Measurements from ENCODE around the gene MROH7. TPM values are rescaled to one million over a fixed set of nuclear protein-coding genes. Genes with fewer than 3 reads are reported as not detected.

Gene MROH7
- total RNA-seq, 1 experiment from 2014 or later, result not detected

- CTCF ChIA-PET, result no interaction called here
- Mint-ChIP-seq H3K27ac (ENCODE audit: low read depth, unreplicated experiment) (no peak overlapping the region), H3K4me1 (ENCODE audit: insufficient read depth, unreplicated experiment) (peaks cover 7% of the 10 kb centered on the region), H3K36me3 (ENCODE audit: insufficient read depth, unreplicated experiment) (no peaks in the 10 kb centered on the region), H3K27me3 (ENCODE audit: insufficient read depth, unreplicated experiment) (no peaks in the 10 kb centered on the region), H3K9me3 (ENCODE audit: unreplicated experiment) (no peaks in the 10 kb centered on the region), H3K4me3 (ENCODE audit: unreplicated experiment) (no peak overlapping the region)
- BruUV-seq (replicated peaks), result no TSS peak
- POLR2A ChIA-PET, result no interaction called here
- intact Hi-C loops (cut with micrococcal nuclease), result no loop called here
- no peak for TF ChIP-seq CTCF (IDR thresholded peaks at IDR 0.05; ENCODE audit: unreplicated experiment)
- peak; percentile 37 for DNase-seq (ENCODE audit: unreplicated experiment)
Measured at GRCh38 chr1:54615531-54616279, 25.9 kb upstream of the MROH7 start.

- TF ChIP-seq CTCF (IDR thresholded peaks at IDR 0.05; ENCODE audit: unreplicated experiment), result no peak
- intact Hi-C loops (cut with micrococcal nuclease), result no loop called here
- no peak overlapping the region for H3K4me3 Mint-ChIP-seq (ENCODE audit: unreplicated experiment)
- no peaks in the 10 kb centered on the region for H3K9me3 Mint-ChIP-seq (ENCODE audit: unreplicated experiment)
- H3K27ac Mint-ChIP-seq (ENCODE audit: low read depth, unreplicated experiment), result no peak overlapping the region
- ChIA-PET POLR2A (no interaction called here), CTCF (interaction anchor here (0.6 kb wide), 1 partner anchor 197 kb away, joined by 4 read pairs; no protein-coding TSS in a partner anchor)
- no TSS peak for BruUV-seq (replicated peaks)
- no peak for DNase-seq (ENCODE audit: unreplicated experiment)
- H3K4me1 Mint-ChIP-seq (ENCODE audit: insufficient read depth, unreplicated experiment), result peaks cover 12% of the 10 kb centered on the region
- H3K27me3 Mint-ChIP-seq (ENCODE audit: insufficient read depth, unreplicated experiment), result no peaks in the 10 kb centered on the region
- peaks cover 11% of the 10 kb centered on the region for H3K36me3 Mint-ChIP-seq (ENCODE audit: insufficient read depth, unreplicated experiment)
Measured at GRCh38 chr1:54619749-54620148, 21.8 kb upstream of the MROH7 start.

GRCh38 chr1:54623216-54624007, 18.2 kb upstream of the MROH7 start, which contains the start of gene FAM151A:
Gene FAM151A (minus strand): TSS chr1:54623525. CDS start chr1:54623395, 130 bp downstream.
- Mint-ChIP-seq H3K9me3 (ENCODE audit: unreplicated experiment) (no peaks in the 10 kb centered on the region), H3K36me3 (ENCODE audit: insufficient read depth, unreplicated experiment) (peaks cover 11% of the 10 kb centered on the region), H3K27me3 (ENCODE audit: insufficient read depth, unreplicated experiment) (no peaks in the 10 kb centered on the region), H3K4me1 (ENCODE audit: insufficient read depth, unreplicated experiment) (peaks cover 5% of the 10 kb centered on the region), H3K4me3 (ENCODE audit: unreplicated experiment) (no peak within 1 kb of the TSS), H3K27ac (ENCODE audit: low read depth, unreplicated experiment) (no peak within 1 kb of the TSS)
- no peak for TF ChIP-seq CTCF (IDR thresholded peaks at IDR 0.05; ENCODE audit: unreplicated experiment)
- intact Hi-C loops (cut with micrococcal nuclease), result no loop called here
- DNase-seq (ENCODE audit: unreplicated experiment), result no peak
- CTCF ChIA-PET, result interaction anchor here (0.7 kb wide), 1 partner anchor 175 kb away, joined by 3 read pairs; no protein-coding TSS in a partner anchor
- no TSS peak for BruUV-seq (replicated peaks)
- POLR2A ChIA-PET, result no interaction called here
